ENCODE data around the gene ADISSP. TPM values are rescaled to one million over a fixed set of nuclear protein-coding genes. Genes with fewer than 3 reads are reported as not detected.

Gene ADISSP
- total RNA-seq, 4 donors from 2014 or later: 3.0 to 19.9 (median 16.3) TPM

- H3K4me1 ChIP-seq: peaks cover 29 to 51% (median 42%) of the 10 kb centered on the region in 4 donors
Observed at GRCh38 chr20:3783068-3783489, 15.5 kb upstream of the ADISSP start.

GRCh38 chr20:3782597-3782996 is 15.0 kb upstream of the ADISSP start:
- Histone ChIP-seq H3K4me1 (peaks cover 25 to 51% (median 45%) of the 10 kb centered on the region in 4 donors), H3K36me3 (no peaks in the 10 kb centered on the region), H3K27ac (no peak overlapping the region), H3K27me3 (peaks cover 16% of the 10 kb centered on the region), H3K4me3 (no peak overlapping the region), H3K9me3 (no peaks in the 10 kb centered on the region)
- DNase-seq: no peak
- intact Hi-C loops (cut with DNase I; ENCODE audit: low total_unique reads) (no loop called here), in situ Hi-C loops (cut with MboI; ENCODE audit: low pct_ligation_motif_present in 1 of 4, low pct_unique_long_range_greater_than_20kb in 1 of 4, low sequenced_read_pairs in 3 of 4) (no loop called here)
- no peak for TF ChIP-seq POLR2AphosphoS5 (IDR thresholded peaks at IDR 0.05)
- no peak for TF ChIP-seq CTCF (IDR thresholded peaks at IDR 0.05)
- no peak for TF ChIP-seq EP300 (IDR thresholded peaks at IDR 0.05; ENCODE audit: low read depth)
- no peak for TF ChIP-seq POLR2A (IDR thresholded peaks at IDR 0.05)
- 78% methylated on average over 6 of the region's 6 CpGs; no CpG with 5 or more reads in 1 of the 2 donors for WGBS, 2 donors (ENCODE audit: low coverage in 1 of 2)

More at GRCh38 chr20:3783068-3783489, 15.5 kb upstream of the ADISSP start:
- no peaks in the 10 kb centered on the region for H3K9me3 ChIP-seq
- no peak for TF ChIP-seq CTCF (IDR thresholded peaks at IDR 0.05)
- TF ChIP-seq POLR2AphosphoS5 (IDR thresholded peaks at IDR 0.05): no peak
- TF ChIP-seq POLR2A (IDR thresholded peaks at IDR 0.05): no peak
- no peak for TF ChIP-seq EP300 (IDR thresholded peaks at IDR 0.05; ENCODE audit: low read depth)
- in situ Hi-C loops (cut with MboI; ENCODE audit: low pct_ligation_motif_present in 1 of 4, low pct_unique_long_range_greater_than_20kb in 1 of 4, low sequenced_read_pairs in 3 of 4): no loop called here
- 53% methylated on average over 2 of the region's 2 CpGs; no CpG with 5 or more reads in 1 of the 2 donors for WGBS, 2 donors (ENCODE audit: low coverage in 1 of 2)
- H3K36me3 ChIP-seq: no peaks in the 10 kb centered on the region
- no peak overlapping the region for H3K27ac ChIP-seq
- H3K4me3 ChIP-seq: no peak overlapping the region
- intact Hi-C loops (cut with DNase I; ENCODE audit: low total_unique reads): no loop called here
- peaks cover 14% of the 10 kb centered on the region for H3K27me3 ChIP-seq
- DNase-seq: no peak

GRCh38 chr20:3781153-3781910 is 13.8 kb upstream of the ADISSP start, which contains the start of gene SPEF1:
TSS of gene SPEF1 (minus strand) at chr20:3781448. CDS start at chr20:3781287, 161 bp downstream.
- Histone ChIP-seq H3K27me3 (peaks cover 16% of the 10 kb centered on the region), H3K27ac (peak within 1 kb of the TSS; percentile 22 to 57 (median 33)), H3K36me3 (no peaks in the 10 kb centered on the region), H3K9me3 (no peaks in the 10 kb centered on the region), H3K4me3 (peak within 1 kb of the TSS in 3 of 4 donors; percentile 5 to 39 (median 26)), H3K4me1 (peaks cover 19 to 51% (median 44%) of the 10 kb centered on the region in 4 donors)
- intact Hi-C loops (cut with DNase I; ENCODE audit: low total_unique reads) (no loop called here), in situ Hi-C loops (cut with MboI; ENCODE audit: low pct_ligation_motif_present in 1 of 4, low pct_unique_long_range_greater_than_20kb in 1 of 4, low sequenced_read_pairs in 3 of 4) (no loop called here)
- TF ChIP-seq POLR2A (IDR thresholded peaks at IDR 0.05) (no peak), CTCF (IDR thresholded peaks at IDR 0.05) (peak; percentile 11 to 37 (median 28))
- DNase-seq: peak; percentile 79
- 4 to 16% methylated on average over 4 to 28 of the region's 28 CpGs for WGBS, 2 donors (ENCODE audit: low coverage in 1 of 2)

GRCh38 chr20:3778976-3779375 is 11.4 kb upstream of the ADISSP start:
- Histone ChIP-seq H3K9me3 (no peaks in the 10 kb centered on the region), H3K27ac (no peak overlapping the region), H3K4me1 (peaks cover 5 to 31% (median 26%) of the 10 kb centered on the region in 4 donors), H3K36me3 (no peaks in the 10 kb centered on the region), H3K27me3 (peaks cover 16% of the 10 kb centered on the region), H3K4me3 (no peak overlapping the region)
- WGBS, 2 donors (ENCODE audit: low coverage in 1 of 2): 49% methylated on average over 18 of the region's 18 CpGs; no CpG with 5 or more reads in 1 of the 2 donors
- DNase-seq: no peak
- intact Hi-C loops (cut with DNase I; ENCODE audit: low total_unique reads): no loop called here
- in situ Hi-C loops (cut with MboI; ENCODE audit: low pct_ligation_motif_present in 1 of 4, low pct_unique_long_range_greater_than_20kb in 1 of 4, low sequenced_read_pairs in 3 of 4): no loop called here
- TF ChIP-seq CTCF (IDR thresholded peaks at IDR 0.05) (no peak), POLR2AphosphoS5 (IDR thresholded peaks at IDR 0.05) (no peak), EP300 (IDR thresholded peaks at IDR 0.05; ENCODE audit: low read depth) (no peak), POLR2A (IDR thresholded peaks at IDR 0.05) (no peak)
